Forelimb muscle (tissue), 1 donor: ENCODE results near the gene HERPUD1. TPM values are rescaled to one million over a fixed set of nuclear protein-coding genes. Genes with fewer than 3 reads are reported as not detected.
A peak's percentile ranks its signal among the peaks of the same experiment; 100 is the strongest.
"Not testable (repeated sequence)": the region's sequence is repeated elsewhere in the genome, so short reads cannot be mapped to it uniquely, and the experiment has no call there.

ENCODE experiments used
- DNase-seq: peaks from one replicate; pipeline ENCODE4 v3.0.0-alpha.2; 2013; ENCODE audit warnings: low read depth
- polyA plus RNA-seq: library from polyadenylated mRNA; unstranded; fragments of 120-200 nt; gene quantifications from one replicate; pipeline ENCODE4 v1.2.1, GENCODE V29; 2013; ENCODE audit not compliant: insufficient read length

The HERPUD1 gene
- polyA plus RNA-seq = 66.3 TPM

- peak; percentile 94 for DNase-seq
Observed at GRCh38 chr16:56931892-56932720, at the start of gene HERPUD1. Gene HERPUD1, plus strand, starts transcription at chr16:56932142. Its CDS starts 103 bp downstream, at chr16:56932245.

GRCh38 chr16:56883586-56883985 lies 48.4 kb upstream of the HERPUD1 start:
- DNase-seq = no peak

GRCh38 chr16:56884026-56884582 lies 47.8 kb upstream of the HERPUD1 start:
- no peak for DNase-seq

GRCh38 chr16:56884929-56885328 lies 47.0 kb upstream of the HERPUD1 start:
- not testable (repeated sequence) for DNase-seq

GRCh38 chr16:56885446-56886162 lies 46.3 kb upstream of the HERPUD1 start:
- DNase-seq = no peak

- DNase-seq = no peak
Observed at GRCh38 chr16:56886296-56886695, 45.6 kb upstream of the HERPUD1 start.

- no peak for DNase-seq
Observed at GRCh38 chr16:56886826-56887225, 45.1 kb upstream of the HERPUD1 start.

GRCh38 chr16:56888806-56889205 lies 43.1 kb upstream of the HERPUD1 start:
- DNase-seq = no peak

- no peak for DNase-seq
Observed at GRCh38 chr16:56889206-56889605, 42.7 kb upstream of the HERPUD1 start.

GRCh38 chr16:56891685-56892084 lies 40.3 kb upstream of the HERPUD1 start:
- DNase-seq = no peak

- DNase-seq = no peak
Observed at GRCh38 chr16:56892705-56893104, 39.2 kb upstream of the HERPUD1 start.

- no peak for DNase-seq
Observed at GRCh38 chr16:56894331-56894917, 37.5 kb upstream of the HERPUD1 start.

GRCh38 chr16:56895813-56896212 lies 36.1 kb upstream of the HERPUD1 start:
- no peak for DNase-seq

GRCh38 chr16:56896244-56896643 lies 35.7 kb upstream of the HERPUD1 start:
- no peak for DNase-seq

- no peak for DNase-seq
Observed at GRCh38 chr16:56897026-56897799, 34.7 kb upstream of the HERPUD1 start.

GRCh38 chr16:56898847-56899246 lies 33.1 kb upstream of the HERPUD1 start:
- DNase-seq = no peak

GRCh38 chr16:56903866-56904265 lies 28.1 kb upstream of the HERPUD1 start:
- no peak for DNase-seq

GRCh38 chr16:56907401-56907800 lies 24.5 kb upstream of the HERPUD1 start:
- DNase-seq = no peak

GRCh38 chr16:56909527-56909979 lies 22.4 kb upstream of the HERPUD1 start:
- no peak for DNase-seq

GRCh38 chr16:56910112-56910511 lies 21.8 kb upstream of the HERPUD1 start:
- DNase-seq = no peak
